HG03520 (cell line): Measurements from ENCODE around the gene ARMH4.

Experiments
- ATAC-seq: cut with Tn5 transposase; IDR thresholded peaks from one replicate; pipeline ENCODE4 v1.9.1; 2021; ENCODE audit warnings: mild to moderate bottlenecking, moderate library complexity; ENCODE audit not compliant: unreplicated experiment

ARMH4 gene

DNA sequence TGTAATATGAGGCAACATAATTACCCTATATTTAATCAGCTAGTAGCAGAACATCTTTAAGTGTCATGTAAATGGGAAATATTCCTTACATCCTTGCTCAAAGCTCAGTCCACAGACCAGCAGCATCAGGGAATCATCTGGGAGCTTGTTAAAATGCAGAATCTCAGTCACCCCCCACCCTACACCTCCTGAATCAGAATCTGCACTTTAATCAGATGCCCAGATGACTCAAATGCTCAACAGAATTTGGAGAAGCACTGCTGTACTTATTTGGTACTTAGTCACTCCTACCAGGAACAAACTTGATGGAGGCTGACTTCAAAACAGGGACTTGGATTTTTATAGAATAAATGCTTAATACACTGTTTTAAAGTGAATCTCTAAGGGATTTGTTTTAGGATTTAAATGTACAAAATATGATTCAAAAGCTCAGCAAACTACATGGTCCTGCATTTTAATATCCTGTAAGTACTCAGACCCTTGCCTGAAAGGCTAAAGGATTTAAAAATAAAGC lies 96.5 kb downstream of the ARMH4 start:
- ATAC-seq: no peak

DNA sequence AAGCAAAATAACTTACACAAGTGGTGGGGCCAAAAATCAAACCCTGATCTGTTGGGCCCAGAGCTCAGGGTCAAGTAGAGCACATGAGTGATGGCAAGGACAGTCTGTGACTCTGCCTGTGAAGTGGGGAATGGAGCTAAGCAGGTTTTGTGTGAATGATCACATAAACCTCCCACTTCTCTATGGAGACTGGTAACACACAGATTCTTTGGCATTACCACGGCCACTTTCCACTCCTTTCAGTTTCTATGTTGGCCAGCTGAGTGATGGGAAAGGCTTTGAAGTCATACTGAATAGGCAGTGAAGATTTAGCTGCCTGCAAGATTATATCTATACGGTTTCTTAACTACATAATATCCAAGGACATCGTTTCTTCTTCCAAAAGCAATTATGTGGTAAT lies 97.9 kb downstream of the ARMH4 start:
- no peak for ATAC-seq

DNA sequence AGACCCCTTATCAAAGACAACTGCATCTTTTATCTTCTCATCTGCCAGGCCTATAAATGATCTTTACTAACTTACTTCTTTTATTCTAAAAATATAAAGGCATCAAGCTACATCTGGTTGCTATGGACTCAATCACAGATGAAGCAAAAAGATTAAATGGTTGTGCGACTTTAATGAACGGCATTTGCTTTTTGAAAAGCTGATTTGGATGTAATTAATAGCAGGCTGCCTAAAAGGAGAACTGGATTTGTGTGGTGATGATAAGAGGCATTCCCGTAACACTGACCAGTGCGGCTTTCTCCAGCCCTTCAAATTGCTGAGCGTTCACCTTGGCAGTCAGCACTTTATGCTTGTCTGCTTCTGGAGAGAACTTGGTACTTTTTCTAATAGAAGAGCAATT lies 103.8 kb downstream of the ARMH4 start:
- no peak for ATAC-seq

DNA sequence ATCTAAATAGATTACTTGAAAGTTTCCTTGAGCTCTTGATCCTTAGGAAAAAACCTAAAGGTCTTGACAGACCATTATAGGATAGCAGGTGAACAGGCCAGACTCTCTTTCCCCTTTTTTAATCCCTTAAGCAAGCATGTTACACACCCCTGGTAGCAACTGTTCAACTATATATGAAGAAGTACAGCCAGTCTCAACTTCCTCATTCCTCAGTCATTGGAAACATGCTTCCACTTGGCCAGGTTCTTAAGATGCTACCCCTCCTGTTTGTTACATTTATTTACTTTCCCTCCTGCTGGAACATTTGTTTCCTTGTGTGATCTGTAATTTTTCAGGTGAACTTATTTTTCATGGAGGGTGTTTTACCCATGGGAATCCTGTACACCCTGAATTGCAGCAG lies 124.1 kb downstream of the ARMH4 start:
- ATAC-seq: no peak

DNA sequence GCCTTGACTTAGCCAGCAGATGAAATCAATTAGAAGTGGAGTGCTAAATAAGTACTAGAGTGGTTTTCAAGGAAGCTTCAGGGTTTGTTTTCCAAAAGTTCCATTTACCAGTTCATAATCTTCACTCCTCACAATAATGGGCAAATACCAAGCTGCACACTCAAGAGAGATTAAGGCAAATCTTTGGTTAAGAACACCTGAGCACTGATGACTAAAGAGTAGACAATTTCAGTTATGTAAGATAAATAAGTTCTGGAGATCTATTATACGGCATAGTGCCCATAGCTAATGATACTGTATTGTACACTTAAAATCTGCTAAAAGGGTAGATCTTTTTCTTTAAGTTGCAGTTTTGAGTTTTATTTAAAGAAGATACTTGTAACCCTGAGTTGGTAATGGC lies 125.0 kb downstream of the ARMH4 start:
- no peak for ATAC-seq

DNA sequence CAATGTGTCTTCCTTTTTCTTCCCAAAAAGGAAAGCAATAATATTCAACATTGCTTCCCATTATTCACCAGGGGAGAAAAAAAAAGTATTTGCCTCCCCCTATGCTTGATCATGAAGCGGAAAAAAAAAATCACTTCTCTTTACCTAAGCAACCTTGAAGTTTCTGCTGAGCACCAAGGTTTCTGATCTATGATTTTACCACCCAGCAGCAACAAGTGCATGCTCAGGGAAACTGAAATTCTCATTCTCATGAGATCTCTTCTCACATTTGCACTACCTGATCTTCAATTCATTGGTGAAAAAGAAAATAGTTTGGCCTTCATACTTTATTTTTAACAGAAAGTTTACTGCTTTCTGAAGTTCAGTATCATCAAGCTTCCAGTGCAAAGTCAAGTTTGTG lies 125.8 kb downstream of the ARMH4 start:
- ATAC-seq: no peak

DNA sequence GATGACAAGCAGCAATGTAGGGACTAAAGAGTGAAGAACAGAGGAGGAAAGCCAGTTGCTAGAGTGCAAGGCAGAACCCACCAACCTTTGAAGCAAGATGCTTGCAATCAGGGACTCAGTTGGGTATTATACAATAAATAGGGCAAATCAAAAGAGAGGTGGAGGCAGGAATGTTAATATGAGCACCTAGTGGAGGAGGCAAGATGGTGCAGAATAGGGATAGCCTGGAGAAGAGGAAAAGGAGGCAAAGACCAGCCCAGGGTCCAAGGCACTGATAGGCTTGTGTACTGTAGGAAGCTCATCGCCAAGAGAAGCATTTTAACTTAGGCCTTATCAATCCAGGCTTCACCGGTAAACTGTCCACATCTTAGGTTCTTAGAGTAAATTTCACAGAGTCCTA lies 137.2 kb downstream of the ARMH4 start:
- ATAC-seq: no peak

DNA sequence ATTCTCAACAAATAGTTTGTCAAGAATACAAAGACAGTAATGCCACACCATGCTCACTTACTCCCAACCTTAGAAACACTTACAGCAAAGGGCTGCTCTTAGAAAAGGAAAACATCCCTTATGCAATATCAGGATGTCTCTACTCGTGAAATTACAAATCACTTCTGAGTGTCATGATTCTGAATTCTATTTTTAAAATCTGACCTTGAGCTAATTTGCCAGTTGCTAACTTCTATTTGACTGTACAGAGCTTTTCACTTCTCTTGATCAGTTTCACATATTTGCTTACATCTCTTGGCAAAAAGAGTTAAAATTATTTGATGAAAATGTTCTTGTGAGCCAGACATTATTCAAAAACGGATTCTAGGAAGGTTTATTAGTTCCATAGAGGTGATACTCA lies 149.4 kb downstream of the ARMH4 start:
- ATAC-seq: no peak

DNA sequence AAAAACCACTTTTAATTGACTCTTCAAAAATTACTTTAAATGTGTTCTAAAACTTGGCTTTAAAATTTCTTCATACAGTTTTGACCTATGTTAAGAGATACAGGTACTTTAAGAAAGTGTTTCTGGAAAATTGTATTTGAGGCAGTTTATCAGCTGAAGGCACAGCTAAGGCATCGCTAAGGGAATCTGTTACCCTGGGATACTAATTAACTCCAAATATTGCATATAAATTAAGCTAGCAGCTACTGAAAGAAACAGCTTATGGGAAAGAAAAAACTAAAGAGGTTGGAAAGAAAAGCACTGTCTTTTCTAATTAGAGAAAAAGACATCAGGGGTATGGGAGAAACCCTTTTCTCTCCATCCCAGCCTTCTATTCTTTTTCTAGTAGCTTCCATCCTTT lies 152.0 kb downstream of the ARMH4 start:
- ATAC-seq: no peak

DNA sequence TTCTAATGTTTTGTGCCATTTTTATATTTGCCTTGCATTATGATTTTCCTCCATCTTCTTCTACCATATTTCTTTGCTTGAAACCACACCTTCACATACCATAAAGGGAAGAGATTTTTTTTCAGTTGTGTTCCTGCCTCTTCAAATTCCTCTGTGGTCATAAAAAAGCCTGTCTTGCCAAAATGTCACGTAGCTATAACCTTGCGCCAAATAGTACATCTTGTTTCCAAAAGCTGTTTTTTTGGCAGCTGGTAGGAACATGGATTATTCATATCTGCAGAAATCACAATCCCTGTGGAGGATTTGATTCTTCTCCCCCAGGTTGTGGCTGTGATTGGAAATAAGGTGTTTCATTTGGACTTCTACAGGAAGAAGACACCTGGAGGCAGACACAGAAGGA lies 152.5 kb downstream of the ARMH4 start:
- no peak for ATAC-seq

DNA sequence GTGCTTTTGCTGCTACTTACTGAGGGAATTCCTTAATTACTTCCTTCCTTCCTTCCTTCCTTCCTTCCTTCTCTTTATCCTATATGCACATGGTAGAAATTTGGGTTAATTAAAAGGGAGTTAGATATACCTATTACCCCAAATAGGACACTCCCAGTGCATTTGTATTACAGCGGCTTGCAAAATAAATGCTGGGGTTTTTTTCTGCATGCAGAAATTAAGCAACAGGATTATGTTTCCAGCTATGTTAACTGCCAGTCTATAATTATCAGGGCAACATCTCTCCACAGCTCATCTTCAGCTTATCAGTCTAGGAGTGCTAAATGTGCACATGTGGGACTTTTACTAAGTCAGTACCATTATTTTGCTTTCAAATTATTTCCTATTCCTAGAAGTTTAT lies 153.2 kb downstream of the ARMH4 start:
- no peak for ATAC-seq

DNA sequence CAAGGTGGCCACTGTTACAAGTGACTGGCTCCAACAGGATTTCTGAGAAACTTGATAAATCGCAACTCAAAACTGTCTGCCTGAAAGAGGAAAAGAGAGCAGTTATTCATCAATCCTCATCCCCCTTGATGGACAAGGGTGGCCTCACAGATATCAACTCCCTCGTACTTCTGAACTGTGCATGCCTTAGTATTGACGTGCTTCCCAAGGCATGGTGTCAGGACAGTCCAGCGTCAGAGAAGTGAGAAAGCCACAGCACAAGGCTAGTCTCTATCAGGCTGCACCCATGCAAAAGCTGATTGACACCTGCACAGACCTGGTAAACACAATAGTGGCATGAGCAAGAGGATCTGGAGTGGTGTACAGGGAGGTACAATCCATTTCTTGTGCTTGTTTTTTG lies 160.7 kb downstream of the ARMH4 start:
- no peak for ATAC-seq

DNA sequence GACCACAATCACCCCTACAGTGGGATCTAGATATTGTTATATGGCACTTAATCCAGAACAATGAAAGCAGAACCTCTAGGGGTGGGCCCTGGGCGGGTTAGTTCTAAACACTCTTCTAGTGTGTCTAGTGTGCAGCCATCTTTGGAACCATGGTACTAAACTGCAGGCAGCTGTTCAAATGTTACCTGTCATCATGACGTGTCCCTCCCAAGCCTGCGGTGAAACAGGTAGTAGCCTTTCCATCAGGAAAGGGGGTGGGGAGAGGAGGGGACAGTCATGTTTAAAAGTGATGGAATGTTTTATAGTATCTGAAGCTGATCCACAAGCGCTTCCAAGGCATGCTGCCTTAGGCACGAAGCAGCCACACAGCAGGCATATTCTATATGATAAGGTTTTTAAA lies 163.6 kb downstream of the ARMH4 start:
- ATAC-seq: no peak

DNA sequence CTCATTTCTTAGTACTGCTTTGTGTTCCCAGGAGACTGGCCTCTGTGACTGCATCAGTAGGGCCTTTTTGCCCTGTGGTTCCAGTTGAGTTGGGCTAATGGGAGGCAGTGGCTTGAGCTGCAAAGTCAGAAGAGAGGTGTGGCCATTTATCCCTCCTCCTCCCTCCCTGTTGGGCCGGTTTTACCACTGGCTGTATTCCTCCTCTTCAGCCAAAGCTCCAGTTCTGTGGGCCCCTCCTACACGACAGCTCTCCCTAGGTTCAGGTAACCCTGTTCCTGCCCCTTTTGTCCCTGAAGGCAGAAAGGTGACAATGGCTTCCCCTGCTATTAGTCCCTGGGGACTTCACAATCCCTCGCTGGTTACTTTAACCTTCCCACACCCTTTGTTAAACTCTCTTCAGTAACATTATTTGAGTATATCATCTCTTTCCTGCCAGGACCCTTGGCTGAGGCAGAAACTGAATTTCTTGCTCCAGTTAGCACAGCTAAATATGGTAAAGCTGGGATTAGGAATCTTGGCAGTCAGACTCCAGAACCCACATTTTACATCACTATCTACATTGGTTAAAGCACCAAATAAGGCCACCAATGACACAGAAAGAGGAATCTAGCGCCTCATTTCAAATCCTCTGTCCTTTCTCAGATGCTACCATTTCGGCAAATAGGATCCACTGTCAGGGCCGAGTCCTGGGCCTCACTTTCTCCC lies 164.3 kb downstream of the ARMH4 start:
- no peak for ATAC-seq

DNA sequence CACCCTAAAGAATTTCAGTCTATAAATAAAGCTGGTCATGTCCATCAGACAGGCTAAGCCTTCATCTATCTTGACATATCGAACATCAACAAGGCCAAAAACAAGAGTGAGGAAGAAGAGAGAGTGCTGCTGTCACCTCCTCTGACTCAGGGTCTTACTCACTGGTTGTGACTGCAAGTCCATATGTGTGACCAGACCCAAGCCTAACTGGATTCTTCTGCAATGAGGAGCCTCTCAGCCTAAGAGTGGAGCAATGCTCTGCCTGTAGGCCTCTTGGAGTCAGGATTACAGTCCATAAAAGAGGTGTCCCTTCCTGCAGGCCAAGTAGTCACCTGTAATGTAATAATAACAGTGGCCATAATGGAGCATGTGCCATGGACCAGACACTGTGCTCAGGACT lies 165.0 kb downstream of the ARMH4 start:
- no peak for ATAC-seq

DNA sequence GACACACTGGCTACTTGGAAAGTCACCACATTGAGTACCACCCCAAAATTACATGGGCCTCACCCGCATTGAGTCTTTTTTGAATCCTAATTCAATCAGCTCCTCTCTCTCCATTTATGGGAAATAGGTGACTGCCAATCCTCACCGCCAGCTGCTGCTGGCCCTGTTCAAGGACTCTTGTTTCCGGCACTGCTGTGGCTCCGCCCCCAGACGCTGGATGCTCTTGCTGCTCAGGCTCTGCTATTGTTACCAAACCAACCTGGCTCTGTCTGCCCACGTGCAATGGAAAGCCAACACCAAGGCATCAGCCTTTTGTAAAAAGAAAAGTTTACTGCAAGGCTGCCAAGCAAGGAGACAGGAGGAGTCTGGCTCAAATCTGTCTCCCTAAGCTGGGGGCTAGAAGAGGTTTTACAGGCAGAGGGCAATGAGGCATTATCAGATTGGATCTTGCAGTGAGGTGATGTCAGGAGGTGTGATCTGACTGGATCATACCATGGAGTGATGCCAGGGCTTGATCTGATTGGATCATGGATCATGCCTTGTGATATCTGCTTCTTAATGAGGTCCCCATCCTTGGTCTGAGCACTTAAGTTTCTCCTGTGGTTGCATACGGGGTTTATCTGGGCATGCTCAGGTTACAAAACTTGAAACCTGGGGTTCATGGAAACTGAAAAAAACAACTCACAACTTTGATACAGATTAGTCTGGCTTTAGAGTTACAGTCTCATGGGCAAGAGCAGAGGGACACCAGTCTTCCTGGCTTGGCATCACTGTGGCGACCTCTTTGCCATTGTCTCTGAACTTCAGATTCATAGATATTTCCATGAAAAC lies 169.0 kb downstream of the ARMH4 start:
- ATAC-seq: no peak

DNA sequence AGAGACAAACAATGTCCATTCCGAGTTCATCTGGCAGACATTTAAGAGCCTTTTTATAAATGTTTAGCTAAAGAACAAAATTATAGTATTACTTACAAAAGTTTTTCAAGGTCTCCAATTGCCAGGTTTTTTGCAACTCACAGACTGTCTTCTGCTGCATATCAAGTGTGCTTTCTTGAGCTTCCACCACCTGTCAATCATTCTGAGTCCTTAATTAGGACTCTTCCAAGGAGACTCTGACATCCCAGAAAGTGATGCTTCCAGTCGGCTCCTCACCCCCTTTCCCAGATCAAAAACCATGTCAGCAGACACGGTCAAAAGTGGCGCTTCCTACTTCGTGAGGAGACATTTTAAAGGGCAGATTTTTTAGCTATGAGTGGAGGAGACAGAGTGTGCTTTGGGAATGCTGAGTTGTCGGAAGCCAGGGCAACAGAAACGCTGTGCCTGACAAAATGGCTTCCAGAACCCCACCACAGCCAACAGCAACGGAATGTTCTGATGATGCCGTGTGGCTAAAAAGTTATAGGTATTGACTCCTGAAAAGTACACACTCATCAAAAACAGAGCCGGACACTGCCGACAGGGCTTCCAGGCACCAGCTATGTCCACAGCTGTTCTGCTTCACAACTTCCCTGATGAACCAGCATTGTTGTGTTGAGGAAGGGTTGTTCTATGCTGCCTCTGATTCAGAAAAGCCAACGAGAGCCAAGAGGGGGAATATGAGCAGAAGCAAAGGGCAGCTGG lies 170.0 kb downstream of the ARMH4 start:
- ATAC-seq: no peak

DNA sequence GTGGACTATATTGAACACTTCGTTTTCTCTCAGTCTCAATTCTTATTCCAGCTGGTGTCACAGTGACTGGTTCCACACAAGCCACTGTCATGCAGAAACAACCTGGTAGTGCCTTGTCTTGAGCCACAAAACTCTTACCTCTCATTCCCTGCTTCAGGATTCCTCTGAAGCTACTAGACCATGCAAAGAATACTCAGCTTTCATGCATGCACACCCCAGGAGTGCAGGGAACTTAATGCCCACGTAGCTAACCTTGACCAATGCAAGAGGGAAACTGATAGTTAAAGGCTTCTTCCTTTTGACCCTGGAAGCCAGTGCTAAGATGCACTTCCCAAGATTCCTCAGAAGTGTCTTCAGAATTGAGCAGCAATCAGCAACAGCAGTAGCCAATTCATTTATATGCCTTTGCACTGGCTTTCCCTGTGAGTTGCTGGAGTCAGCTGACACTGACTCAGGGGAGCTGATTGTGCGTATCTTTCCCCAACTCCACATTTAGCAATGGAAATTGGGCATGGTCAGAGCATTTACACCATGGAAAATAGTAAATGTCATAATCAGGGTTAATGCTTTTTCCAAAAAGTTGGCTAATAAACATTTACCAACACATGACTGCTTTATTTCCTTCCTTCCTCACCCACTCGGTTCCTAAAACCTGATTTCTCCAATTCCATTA lies 172.5 kb downstream of the ARMH4 start:
- no peak for ATAC-seq

DNA sequence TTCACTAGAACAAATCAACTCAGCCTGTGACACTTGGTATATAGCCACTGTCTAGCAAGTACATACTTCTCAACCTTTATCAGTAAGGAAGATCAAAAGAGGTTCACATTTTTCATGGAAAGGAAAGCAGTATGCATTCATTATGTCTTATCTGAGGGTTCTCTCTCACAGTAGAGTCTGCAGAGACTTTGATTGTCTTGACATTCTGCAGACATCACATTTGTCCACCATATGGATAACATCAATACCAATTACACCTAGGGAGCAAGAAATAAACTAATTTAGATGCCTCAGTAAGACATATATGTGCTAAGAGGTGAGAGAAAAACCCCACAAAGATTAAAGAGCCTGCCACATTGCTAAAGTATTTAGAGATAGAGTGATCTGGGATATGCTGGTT lies 175.3 kb downstream of the ARMH4 start:
- no peak for ATAC-seq

DNA sequence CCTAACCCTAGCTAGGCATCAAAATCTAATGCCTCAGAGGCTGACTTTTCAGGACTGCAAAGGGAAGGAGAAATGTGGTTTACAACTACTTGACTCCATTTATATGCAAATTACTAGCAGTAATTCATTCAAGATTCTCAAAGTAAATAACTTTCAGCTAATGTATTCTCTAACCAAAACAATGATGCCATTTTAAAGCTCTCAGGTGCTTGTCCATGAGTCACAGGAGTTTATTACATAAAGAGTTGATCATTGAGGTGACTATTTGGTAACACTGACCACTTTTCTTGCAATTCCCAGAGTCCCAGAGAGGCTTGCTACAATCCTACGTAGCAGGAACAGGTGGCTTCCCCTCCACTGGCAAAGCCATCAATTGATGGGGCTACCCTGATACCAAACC lies 177.1 kb downstream of the ARMH4 start:
- ATAC-seq: no peak

DNA sequence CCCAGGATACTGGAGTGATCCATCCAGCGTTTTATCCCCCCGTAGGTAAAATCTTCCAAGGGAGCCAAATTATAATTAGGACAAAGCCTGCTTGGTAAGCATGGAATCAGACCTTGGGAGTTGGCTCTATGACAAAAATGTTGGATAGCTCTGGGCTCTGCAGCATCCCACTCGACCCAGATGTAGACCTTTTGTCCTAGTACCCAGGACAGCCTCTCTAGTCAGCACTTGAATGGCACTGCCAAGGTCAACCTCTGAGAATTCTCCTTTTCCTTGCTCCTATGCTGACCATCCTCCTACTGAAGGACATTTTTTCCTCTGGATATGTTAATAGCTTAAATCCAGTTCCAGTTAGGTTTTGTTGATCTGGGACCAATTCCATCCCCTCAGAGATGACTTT lies 181.4 kb downstream of the ARMH4 start:
- no peak for ATAC-seq
